GM12874 (cell line): ENCODE results near the gene KPNB1.

Experiments
- TF ChIP-seq, protein P1 (sequence below): IDR thresholded peaks from 2 replicates; pipeline ENCODE4 v1.5.1; 2011; ENCODE audit warnings: low read depth, mild to moderate bottlenecking, control low read depth, low read length, moderate library complexity; ENCODE audit not compliant: insufficient read depth

Gene KPNB1

DNA sequence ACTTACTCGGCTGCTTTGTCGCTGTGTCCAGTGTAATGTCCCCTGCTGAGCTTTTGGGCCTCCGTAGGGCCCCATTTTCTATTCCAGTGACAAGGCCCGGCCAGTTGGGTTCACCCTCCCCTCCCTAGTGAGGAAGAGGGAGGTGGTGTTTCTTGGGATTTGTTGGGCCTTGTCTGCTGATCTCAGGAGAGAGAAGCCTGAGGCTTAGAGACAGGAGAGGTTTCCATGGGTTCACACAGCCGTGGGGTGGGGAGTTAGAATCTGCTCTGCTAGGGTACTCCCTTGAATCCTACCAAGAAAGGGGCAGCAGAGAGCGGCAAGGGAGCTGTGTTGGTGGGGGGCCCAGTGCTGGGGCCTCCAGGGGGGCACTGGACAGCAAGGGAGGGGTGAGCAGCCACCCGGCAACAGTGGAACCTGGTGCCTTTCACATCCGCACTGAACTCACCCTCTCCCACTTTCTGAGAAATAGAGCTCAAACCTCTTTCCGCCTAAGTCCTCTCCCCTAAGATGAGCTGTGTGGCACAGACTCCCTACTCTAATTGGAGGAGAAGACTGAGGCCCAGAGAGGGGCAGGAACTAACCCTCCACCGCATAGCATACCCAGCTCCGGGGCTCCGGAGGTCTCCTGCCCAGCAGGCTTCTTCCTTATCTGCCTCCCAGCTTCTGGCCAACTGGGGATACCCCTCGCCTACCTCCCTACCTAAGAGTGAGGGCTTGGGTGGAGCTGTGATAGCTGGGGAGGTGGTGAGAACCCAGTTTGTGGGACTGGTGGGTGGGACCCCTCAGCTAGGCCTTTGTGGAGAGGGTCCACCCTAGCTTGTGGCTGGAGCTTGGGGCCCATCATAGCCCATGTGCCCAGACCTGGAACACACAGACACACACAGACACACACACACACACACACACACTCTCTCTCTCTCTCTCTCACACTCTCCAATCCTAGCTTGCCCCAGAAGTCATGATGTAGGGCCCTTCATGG lies 51.0 kb downstream of the KPNB1 start:
- TF ChIP-seq, protein P1, sequence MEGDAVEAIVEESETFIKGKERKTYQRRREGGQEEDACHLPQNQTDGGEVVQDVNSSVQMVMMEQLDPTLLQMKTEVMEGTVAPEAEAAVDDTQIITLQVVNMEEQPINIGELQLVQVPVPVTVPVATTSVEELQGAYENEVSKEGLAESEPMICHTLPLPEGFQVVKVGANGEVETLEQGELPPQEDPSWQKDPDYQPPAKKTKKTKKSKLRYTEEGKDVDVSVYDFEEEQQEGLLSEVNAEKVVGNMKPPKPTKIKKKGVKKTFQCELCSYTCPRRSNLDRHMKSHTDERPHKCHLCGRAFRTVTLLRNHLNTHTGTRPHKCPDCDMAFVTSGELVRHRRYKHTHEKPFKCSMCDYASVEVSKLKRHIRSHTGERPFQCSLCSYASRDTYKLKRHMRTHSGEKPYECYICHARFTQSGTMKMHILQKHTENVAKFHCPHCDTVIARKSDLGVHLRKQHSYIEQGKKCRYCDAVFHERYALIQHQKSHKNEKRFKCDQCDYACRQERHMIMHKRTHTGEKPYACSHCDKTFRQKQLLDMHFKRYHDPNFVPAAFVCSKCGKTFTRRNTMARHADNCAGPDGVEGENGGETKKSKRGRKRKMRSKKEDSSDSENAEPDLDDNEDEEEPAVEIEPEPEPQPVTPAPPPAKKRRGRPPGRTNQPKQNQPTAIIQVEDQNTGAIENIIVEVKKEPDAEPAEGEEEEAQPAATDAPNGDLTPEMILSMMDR: no peak

DNA sequence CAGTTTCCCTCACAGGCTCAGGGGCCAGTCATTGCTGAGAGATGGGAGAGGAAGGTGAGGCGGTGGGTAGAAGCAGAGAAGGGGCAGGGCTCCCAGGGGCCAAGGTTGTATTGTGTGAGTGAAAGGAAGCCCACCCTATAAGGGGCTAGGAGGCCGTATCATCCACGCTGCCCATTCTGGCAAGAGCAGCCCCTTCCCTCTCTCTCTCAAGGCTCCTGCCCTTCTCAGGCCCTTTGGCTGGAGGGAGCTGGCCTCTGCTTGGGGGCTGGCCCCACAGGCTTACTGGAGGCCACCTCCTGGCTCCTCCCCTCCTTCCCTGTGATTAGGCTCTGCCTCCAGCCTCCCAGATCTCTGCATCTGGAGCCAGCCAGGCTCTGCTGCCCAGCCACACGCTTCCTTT lies 51.9 kb downstream of the KPNB1 start:
- TF ChIP-seq, protein P1: no peak

DNA sequence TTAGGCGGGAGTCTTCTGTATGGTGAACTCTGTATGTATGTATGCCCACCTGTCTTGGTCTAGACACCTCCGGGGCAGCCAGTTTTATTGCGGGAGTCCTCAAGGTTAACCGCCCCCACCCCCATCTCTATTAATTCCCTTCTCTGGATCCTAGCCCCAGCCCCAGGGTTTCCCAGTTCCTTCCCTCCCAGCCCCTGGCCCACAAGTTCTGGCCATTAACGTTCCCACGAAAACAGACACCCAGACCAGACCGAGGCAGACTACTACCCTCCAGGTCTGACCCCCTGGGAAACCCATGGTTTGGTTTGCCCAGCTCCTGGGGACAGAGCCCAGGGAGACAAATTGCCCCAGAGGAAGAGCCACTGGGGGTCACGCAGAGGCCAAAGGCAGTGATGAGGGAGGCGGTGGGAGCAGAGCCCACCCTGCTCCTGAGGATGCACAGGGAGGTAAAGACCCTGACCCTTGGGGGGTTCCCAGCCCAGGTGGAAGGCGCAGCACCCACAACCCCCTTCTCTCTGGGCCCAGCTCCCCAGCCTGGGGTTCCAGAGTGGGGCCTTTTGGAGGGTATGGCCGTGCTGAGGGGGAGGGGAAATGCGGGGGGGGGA lies 52.8 kb downstream of the KPNB1 start:
- TF ChIP-seq, protein P1: no peak

DNA sequence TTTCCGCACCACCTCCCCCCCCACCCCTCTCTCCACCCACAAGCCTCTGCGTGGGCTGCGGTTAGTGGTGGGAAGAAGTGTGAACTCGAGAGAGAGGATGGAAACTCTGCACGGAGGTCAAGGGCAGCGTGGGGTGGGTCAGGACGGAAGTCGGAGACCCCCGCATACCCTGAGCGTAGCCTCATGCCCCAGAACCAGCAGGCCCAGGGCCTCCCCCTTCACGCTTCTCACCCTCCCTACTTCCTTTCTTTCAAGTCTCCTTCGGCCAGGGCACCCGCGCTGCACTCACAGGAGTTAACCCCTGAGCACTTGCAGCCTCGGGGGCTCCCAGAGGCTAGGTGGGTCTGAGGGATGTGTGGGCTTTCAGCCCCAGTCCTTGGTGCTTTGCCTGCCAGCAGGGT lies 53.5 kb downstream of the KPNB1 start:
- TF ChIP-seq, protein P1: no peak

DNA sequence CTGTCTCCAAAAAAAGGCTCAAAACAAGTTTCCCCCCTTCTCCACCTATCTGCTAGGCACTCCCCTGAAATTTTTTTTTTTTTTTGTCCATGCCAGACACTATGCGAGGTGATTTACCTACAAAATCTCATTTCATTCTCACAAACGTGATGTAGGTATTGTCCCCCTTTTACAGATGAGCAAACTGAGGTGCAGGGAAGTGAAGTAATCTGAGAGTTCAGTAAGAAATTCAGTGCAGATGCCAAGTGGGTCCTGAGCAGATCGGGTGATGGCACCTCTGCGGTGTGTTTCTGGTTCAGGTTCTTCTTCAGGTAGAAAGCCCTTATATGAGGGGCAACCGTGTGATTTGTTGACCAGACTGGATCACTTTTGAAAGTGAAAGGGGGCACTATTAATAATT lies 54.0 kb downstream of the KPNB1 start:
- TF ChIP-seq, protein P1: no peak

DNA sequence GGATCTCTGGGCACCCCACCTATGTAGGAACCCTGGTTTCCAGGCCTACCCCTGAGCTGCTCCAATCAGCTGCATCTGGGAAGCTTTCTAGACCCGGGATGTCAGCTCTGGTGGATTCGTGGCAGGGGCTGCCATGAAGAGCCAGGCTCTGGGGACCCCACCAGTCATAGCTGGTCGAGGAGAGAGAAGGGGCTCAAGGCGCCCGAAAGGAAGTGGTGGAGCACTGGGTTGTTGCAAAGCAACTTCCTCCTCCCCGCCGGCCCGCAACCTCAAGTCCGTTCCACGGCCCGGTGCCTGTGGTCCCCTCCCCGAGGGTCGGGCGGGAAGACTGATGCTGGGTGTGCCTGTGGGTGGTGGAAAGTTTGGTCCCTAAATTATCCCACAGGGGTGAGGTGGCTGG lies 54.4 kb downstream of the KPNB1 start:
- TF ChIP-seq, protein P1: no peak

DNA sequence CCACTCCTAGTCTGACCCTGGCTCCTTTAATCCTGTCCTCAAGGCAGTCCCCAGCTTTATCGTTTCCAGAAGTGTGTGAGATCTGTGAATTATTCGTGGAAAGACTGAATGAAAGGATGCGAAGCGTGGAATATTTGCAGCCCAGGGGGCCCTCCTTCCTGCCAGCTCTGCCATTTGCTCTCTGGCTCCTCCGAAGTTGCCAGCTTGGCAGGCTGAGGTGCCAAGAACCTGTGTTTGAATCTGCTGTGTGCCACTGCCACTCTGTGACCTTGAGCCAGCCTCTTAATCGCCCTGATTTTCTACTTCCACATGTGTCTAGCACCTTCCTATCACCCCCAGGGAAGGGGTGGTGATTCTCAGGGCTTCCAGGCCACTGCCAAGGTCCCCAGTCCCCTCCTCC lies 55.0 kb downstream of the KPNB1 start:
- TF ChIP-seq, protein P1: no peak
